Prostate gland (tissue), 2 donors: ENCODE measurements around the gene CLDN24. TPM values are rescaled to one million over a fixed set of nuclear protein-coding genes. Genes with fewer than 3 reads are reported as not detected.

Experiments used
- DNase-seq: peaks from one replicate; pipeline ENCODE4 v3.0.0-alpha.2; 2019; ENCODE audit warnings: low spot score
- H3K27ac ChIP-seq, 2 donors: fragments of 200-600 bp; sonication (generic); 2 replicates each; pipeline ENCODE4 v1.5.1; 2017 to 2019
- H3K27me3 ChIP-seq: fragments of 200-600 bp; sonication (generic); replicated peaks from 2 replicates; pipeline ENCODE4 v1.5.1; 2019; ENCODE audit not compliant: insufficient read depth
- H3K36me3 ChIP-seq, 2 donors: fragments of 200-600 bp; sonication (generic); 1 replicate in 1 of 2; 2 replicates in 1 of 2; pipeline versions ENCODE4 v1.5.1 to v1.8.1; 2017 to 2019
- H3K4me1 ChIP-seq: fragments of 200-600 bp; sonication (generic); replicated peaks from 2 replicates; pipeline ENCODE4 v1.5.1; 2019
- H3K4me3 ChIP-seq, 2 donors: fragments of 200-600 bp; sonication (generic); 2 replicates each; pipeline ENCODE4 v1.5.1; 2017 to 2019
- H3K9me3 ChIP-seq: fragments of 200-600 bp; sonication (generic); 2 replicates; pipeline ENCODE4 v1.5.1; 2017
- CTCF ChIP-seq, 4 experiments: fragments of 200-600 bp in 2 of 4; fragments of 450-650 bp in 2 of 4; sonication (generic) in 2 of 4; IDR thresholded peaks; 1 replicate in 3 of 4; 2 replicates in 1 of 4; pipeline ENCODE4 v1.5.1; 2016 to 2019; ENCODE audit warnings: antibody characterized with exemption in 4 of 4, mild to moderate bottlenecking in 2 of 4, moderate library complexity in 2 of 4
- POLR2A ChIP-seq: fragments of 450-650 bp; IDR thresholded peaks from one replicate; pipeline ENCODE4 v1.6.1; 2016; ENCODE audit warnings: antibody characterized with exemption, mild to moderate bottlenecking
- POLR2AphosphoS5 ChIP-seq: sonication (generic); formaldehyde crosslinking; IDR thresholded peaks from one replicate; pipeline ENCODE4 v1.6.1; 2017; ENCODE audit warnings: antibody characterized with exemption
- WGBS: methylation state at CpG from one replicate; pipeline ENCODE4 v1.1.5; 2018; 5-methylcytosine and 5-hydroxymethylcytosine counted together
- intact Hi-C: fragments of 100-400 bp; cut with DNase I; formaldehyde crosslinking; loops from one replicate; pipeline ENCODE4 v1.14.2; 2022
- total RNA-seq, 2 donors: library from RNA; depleted of rRNA; stranded (reverse); fragments of >200 nt; gene quantifications; one replicate each; pipeline ENCODE4 v1.1.0, GENCODE V29; 2016

The CLDN24 gene
- total RNA-seq, 2 donors from 2014 or later, result not detected

GRCh38 chr4:183312841-183313240, 9.4 kb downstream of the CLDN24 start:
- no peaks in the 10 kb centered on the region for H3K27me3 ChIP-seq
- intact Hi-C loops, result no loop called here
- no peaks in the 10 kb centered on the region for H3K4me1 ChIP-seq
- no peak for DNase-seq
- no peak overlapping the region for H3K4me3 ChIP-seq
- no peak for TF ChIP-seq POLR2A
- TF ChIP-seq POLR2AphosphoS5, result no peak
- TF ChIP-seq CTCF (IDR thresholded peaks at IDR 0.05), result no peak
- no peaks in the 10 kb centered on the region for H3K9me3 ChIP-seq
- H3K27ac ChIP-seq, result no peak overlapping the region
- no peaks in the 10 kb centered on the region for H3K36me3 ChIP-seq
- 80% methylated on average over 5 of the region's 5 CpGs for WGBS

GRCh38 chr4:183306811-183307210, 15.4 kb downstream of the CLDN24 start:
- no peak for DNase-seq
- Histone ChIP-seq H3K4me3 (no peak overlapping the region), H3K27me3 (no peaks in the 10 kb centered on the region), H3K36me3 (no peaks in the 10 kb centered on the region), H3K27ac (no peak overlapping the region), H3K4me1 (no peaks in the 10 kb centered on the region), H3K9me3 (no peaks in the 10 kb centered on the region)
- 82% methylated on average over 3 of the region's 3 CpGs for WGBS
- TF ChIP-seq CTCF (IDR thresholded peaks at IDR 0.05) (no peak), POLR2A (no peak), POLR2AphosphoS5 (no peak)
- intact Hi-C loops, result no loop called here

GRCh38 chr4:183304538-183304937, 17.7 kb downstream of the CLDN24 start:
- Histone ChIP-seq H3K36me3 (no peaks in the 10 kb centered on the region), H3K27ac (no peak overlapping the region), H3K9me3 (no peaks in the 10 kb centered on the region), H3K4me1 (no peaks in the 10 kb centered on the region), H3K27me3 (no peaks in the 10 kb centered on the region), H3K4me3 (no peak overlapping the region)
- no peak for DNase-seq
- intact Hi-C loops, result no loop called here
- TF ChIP-seq POLR2A, result no peak
- TF ChIP-seq POLR2AphosphoS5, result no peak
- TF ChIP-seq CTCF (IDR thresholded peaks at IDR 0.05), result no peak
- 92% methylated on average over 2 of the region's 2 CpGs for WGBS

GRCh38 chr4:183304067-183304466, 18.2 kb downstream of the CLDN24 start:
- intact Hi-C loops, result no loop called here
- Histone ChIP-seq H3K36me3 (no peaks in the 10 kb centered on the region), H3K9me3 (no peaks in the 10 kb centered on the region), H3K4me3 (no peak overlapping the region), H3K27me3 (no peaks in the 10 kb centered on the region), H3K4me1 (no peaks in the 10 kb centered on the region), H3K27ac (no peak overlapping the region)
- TF ChIP-seq CTCF (IDR thresholded peaks at IDR 0.05), result no peak
- no peak for TF ChIP-seq POLR2A
- TF ChIP-seq POLR2AphosphoS5, result no peak
- DNase-seq, result no peak
- 88% methylated on average over 4 of the region's 4 CpGs for WGBS

GRCh38 chr4:183303301-183303700, 18.9 kb downstream of the CLDN24 start:
- intact Hi-C loops, result no loop called here
- no peak overlapping the region for H3K4me3 ChIP-seq
- DNase-seq, result no peak
- H3K9me3 ChIP-seq, result no peaks in the 10 kb centered on the region
- 80% methylated on average over 4 of the region's 4 CpGs for WGBS
- no peaks in the 10 kb centered on the region for H3K27me3 ChIP-seq
- no peaks in the 10 kb centered on the region for H3K36me3 ChIP-seq
- no peak overlapping the region for H3K27ac ChIP-seq
- no peaks in the 10 kb centered on the region for H3K4me1 ChIP-seq
- no peak for TF ChIP-seq POLR2AphosphoS5
